NCI-H526 treated with DMSO at 0.1 percent for 48 hours (cell line): ENCODE data around the gene TLN1.

Experiments
- DNase-seq: peaks from one replicate; lab custom pipeline; 2025; lab: John Stamatoyannopoulos, UW

The TLN1 gene

DNA sequence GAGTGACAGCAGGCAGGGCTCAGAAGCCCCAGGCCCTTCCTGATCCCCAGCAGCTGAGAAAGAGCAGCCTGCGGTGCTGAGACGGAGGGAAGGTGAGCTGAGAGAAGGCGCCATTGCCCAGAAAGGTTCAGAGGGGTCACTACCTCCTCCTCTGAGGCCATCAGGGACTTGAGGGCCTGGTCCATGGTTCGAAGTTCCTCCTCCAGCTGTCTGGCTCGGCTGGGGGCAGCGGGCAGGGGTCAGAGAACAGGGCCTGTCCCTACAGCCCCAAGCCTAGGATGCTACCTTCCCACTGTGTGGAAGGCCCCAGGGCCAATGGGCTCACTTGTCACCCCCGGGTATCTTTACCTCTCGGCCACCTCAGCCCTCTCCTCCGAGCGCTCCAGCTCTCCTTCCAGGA is 47.1 kb downstream of the TLN1 start:
- DNase-seq, result no peak

GRCh38 chr9:35683323-35683722 is 48.7 kb downstream of the TLN1 start:
- no peak for DNase-seq

GRCh38 chr9:35682520-35683315 is 49.3 kb downstream of the TLN1 start:
- DNase-seq, result no peak

GRCh38 chr9:35682051-35682450 is 49.9 kb downstream of the TLN1 start:
- DNase-seq, result no peak

DNA sequence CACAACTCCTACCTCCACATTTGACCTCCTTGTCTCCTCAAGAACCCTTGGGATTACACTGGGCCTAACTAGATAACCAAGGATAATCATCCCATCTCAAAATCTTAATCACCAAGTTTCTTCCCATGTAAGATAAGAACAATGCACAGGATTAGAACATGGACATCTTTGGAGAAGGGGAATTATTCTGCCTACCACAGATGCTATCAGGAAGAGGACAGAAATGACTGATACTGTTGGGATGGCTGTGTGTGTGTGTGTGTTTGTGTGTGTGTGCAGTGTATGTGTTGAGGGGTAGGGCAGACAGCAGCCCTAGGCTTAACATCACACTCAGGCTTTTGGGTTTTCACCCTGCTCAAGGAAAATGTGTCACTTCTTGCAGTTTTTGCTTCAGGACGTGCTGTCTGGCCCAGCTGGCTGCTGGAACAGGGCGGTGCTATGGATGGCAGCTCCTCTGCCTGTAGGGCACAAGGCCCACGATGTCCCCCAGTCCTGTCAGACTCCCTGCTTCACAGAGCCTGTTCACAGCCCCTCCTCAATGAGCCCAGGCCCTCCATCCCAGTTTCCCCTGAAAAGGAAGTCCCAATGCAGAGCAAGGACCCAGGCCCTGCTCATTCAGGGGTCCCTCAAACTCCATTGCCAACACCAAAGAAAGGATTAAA is 50.5 kb downstream of the TLN1 start:
- no peak for DNase-seq

DNA sequence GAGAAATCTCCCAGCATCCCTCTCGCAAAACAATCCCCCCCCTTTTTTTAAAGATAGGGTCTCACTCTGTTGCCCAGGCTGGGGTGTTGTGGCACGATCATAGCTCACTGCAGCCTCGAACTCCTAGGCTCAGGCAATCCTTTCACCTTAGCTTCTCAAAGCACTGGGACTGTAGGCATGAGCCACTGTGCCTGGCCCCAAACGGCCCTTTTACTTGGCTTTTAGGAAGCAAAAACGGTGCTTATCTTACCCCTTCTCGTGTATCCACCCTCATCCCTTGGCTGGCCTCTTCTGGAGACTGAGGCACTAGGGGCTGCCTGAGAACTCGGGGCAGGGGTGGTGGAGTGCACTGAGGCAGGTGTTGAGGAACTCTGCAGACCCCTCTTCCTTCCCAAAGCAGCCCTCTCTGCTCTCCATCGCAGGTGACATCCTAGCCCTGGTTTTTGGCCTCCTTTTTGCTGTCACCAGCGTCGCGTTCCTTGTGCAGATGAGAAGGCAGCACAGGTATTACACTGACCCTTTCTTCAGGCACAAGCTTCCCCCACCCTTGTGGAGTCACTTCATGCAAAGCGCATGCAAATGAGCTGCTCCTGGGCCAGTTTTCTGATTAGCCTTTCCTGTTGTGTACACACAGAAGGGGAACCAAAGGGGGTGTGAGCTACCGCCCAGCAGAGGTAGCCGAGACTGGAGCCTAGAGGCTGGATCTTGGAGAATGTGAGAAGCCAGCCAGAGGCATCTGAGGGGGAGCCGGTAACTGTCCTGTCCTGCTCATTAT is 51.5 kb downstream of the TLN1 start:
- peak; percentile 97 for DNase-seq

DNA sequence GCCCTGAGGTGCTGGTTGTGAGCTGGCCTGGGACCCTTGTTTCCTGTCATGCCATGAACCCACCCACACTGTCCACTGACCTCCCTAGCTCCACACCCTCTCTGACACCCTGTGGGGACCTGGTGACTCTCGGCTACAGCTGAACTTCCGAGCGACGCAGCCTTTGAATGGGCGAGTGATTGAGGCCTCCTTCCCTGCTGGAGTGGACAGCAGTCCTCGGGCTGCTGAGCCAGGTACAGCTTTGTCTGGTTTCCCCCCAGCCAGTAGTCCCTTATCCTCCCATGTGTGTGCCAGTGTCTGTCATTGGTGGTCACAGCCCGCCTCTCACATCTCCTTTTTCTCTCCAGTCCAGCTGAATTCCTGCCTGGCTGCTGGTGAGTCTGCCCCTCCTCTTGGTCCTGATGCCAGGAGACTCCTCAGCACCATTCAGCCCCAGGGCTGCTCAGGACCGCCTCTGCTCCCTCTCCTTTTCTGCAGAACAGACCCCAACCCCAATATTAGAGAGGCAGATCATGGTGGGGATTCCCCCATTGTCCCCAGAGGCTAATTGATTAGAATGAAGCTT is 52.1 kb downstream of the TLN1 start:
- DNase-seq, result no peak

- DNase-seq, result no peak
Measured at GRCh38 chr9:35679091-35679490, 52.9 kb downstream of the TLN1 start.

DNA sequence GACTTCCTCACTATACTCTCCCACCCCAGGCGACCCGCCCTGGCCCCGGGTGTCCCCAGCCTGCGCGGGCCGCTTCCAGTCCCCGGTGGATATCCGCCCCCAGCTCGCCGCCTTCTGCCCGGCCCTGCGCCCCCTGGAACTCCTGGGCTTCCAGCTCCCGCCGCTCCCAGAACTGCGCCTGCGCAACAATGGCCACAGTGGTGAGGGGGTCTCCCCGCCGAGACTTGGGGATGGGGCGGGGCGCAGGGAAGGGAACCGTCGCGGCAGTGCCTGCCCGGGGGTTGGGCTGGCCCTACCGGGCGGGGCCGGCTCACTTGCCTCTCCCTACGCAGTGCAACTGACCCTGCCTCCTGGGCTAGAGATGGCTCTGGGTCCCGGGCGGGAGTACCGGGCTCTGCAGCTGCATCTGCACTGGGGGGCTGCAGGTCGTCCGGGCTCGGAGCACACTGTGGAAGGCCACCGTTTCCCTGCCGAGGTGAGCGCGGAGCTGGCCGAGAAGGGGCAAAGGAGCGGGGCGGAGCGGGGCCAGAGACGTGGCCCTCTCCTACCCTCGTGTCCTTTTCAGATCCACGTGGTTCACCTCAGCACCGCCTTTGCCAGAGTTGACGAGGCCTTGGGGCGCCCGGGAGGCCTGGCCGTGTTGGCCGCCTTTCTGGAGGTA is 56.1 kb downstream of the TLN1 start:
- DNase-seq, result no peak

DNA sequence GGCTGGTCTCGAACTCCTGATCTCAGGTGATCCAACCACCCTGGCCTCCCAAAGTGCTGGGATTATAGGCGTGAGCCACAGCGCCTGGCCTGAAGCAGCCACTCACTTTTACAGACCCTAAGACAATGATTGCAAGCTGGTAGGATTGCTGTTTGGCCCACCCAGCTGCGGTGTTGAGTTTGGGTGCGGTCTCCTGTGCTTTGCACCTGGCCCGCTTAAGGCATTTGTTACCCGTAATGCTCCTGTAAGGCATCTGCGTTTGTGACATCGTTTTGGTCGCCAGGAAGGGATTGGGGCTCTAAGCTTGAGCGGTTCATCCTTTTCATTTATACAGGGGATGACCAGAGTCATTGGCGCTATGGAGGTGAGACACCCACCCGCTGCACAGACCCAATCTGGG is 56.8 kb downstream of the TLN1 start:
- no peak for DNase-seq

DNA sequence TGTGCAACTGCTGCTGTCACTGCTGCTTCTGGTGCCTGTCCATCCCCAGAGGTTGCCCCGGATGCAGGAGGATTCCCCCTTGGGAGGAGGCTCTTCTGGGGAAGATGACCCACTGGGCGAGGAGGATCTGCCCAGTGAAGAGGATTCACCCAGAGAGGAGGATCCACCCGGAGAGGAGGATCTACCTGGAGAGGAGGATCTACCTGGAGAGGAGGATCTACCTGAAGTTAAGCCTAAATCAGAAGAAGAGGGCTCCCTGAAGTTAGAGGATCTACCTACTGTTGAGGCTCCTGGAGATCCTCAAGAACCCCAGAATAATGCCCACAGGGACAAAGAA is 58.0 kb downstream of the TLN1 start:
- no peak for DNase-seq

DNA sequence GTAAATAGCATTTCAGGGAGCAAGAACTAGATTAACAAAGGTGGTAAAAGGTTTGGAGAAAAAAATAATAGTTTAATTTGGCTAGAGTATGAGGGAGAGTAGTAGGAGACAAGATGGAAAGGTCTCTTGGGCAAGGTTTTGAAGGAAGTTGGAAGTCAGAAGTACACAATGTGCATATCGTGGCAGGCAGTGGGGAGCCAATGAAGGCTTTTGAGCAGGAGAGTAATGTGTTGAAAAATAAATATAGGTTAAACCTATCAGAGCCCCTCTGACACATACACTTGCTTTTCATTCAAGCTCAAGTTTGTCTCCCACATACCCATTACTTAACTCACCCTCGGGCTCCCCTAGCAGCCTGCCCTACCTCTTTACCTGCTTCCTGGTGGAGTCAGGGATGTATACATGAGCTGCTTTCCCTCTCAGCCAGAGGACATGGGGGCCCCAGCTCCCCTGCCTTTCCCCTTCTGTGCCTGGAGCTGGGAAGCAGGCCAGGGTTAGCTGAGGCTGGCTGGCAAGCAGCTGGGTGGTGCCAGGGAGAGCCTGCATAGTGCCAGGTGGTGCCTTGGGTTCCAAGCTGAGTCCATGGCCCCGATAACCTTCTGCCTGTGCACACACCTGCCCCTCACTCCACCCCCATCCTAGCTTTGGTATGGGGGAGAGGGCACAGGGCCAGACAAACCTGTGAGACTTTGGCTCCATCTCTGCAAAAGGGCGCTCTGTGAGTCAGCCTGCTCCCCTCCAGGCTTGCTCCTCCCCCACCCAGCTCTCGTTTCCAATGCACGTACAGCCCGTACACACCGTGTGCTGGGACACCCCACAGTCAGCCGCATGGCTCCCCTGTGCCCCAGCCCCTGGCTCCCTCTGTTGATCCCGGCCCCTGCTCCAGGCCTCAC is 58.6 kb downstream of the TLN1 start, which contains the start of gene CA9:
Gene CA9 (plus strand): TSS at position 797 of the 893 bp plus-strand sequence. CDS start 32 bp downstream, at position 829.
- DNase-seq, result no peak

DNA sequence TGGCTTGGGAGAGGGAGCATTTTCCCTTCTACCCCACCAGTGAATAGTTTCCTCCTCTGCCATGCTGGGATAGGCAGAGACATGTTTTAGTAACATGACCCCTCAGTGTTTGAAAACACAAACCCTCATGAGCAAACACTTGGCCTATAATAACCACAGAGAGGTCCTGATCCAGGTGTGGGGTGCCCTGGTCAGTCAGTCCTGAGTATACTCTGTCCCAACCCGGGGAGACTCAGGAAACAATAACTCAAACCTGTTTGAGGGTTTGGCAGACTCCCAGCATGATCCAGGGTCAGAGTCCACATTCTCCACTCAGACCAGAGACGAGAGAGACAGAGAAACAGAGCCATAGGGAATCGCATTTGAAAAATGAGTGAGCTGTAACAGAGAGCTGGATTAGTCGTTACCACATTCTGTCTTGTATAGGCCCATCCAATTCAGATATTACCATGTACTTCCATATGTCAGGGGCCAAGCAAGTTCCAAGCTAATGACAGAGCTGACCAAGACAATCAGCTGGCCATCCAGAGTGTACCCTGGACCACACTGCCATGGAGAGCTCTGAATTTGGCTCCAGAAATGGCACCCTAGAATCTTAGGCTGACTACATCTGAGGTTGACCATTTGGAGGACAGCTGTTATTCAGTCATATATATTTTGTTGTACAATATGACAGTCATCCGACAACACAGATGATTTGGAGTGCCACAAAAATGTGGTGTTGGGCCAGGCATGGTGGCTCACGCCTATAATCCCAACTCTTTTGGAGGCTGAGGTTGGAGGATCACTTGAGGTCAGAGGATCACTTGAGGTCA is 62.5 kb downstream of the TLN1 start:
- DNase-seq, result no peak

DNA sequence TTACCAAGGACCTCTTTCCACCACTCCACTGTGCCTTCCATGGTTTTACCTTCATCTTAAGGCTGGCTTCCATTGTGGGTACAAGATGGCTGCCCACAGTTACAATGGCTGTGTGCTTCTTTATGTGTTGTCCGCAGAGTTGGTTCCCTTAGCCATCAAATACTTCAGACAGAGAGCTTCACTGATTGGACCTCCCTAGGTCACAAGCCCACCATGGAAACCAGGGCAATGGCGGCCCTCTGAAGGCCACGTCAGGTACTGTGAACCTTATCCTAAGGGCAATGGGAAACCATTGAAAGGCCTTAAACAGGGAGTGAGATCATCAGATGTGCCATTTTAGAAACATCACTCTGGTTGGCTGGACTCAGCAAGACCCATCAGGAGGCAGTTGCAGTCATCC is 64.1 kb downstream of the TLN1 start:
- no peak for DNase-seq

DNA sequence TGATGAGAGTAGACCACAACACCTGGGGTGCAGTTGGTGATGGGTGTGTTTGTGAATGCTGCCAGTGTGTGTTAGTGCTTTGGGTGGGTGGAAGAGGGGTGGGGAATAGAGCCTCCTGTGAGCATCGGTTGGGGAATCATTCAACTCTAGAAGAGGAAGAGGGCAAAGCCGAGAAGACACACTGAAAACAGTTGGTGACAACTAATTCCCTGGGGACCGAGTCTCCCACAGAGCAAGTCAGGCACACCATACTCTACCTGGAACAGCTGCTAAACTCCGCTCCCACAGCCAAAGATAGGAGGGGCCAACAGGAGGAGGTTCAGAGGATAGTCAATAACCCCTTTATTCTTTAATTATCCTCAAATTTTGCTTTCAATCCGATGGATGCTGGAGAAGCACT is 65.4 kb downstream of the TLN1 start:
- DNase-seq, result no peak

GRCh38 chr9:35666045-35666444 is 66.0 kb downstream of the TLN1 start:
- DNase-seq, result no peak

DNA sequence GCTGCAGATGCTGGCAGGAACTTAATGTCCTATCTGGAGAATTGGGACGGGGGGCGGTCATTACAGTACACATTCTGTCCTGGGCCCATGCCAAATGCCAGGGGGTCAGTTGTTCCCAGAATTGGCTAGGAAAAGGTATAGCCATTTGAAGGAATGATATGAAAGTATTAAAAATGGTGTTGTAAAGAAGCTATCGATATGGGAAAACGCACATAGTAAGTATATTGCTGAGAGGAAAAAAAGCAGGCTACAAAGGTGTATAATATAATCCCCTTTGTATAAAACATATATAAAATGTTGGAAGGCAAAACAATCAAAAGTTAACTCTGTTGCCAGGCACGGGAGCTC is 66.5 kb downstream of the TLN1 start:
- no peak for DNase-seq

GRCh38 chr9:35664531-35665470 is 67.2 kb downstream of the TLN1 start, which contains the start of gene ARHGEF39:
Gene ARHGEF39, minus strand, starts transcription at chr9:35665195. Its CDS starts 26 bp downstream, at chr9:35665169.
- DNase-seq, result peak; percentile 75

DNA sequence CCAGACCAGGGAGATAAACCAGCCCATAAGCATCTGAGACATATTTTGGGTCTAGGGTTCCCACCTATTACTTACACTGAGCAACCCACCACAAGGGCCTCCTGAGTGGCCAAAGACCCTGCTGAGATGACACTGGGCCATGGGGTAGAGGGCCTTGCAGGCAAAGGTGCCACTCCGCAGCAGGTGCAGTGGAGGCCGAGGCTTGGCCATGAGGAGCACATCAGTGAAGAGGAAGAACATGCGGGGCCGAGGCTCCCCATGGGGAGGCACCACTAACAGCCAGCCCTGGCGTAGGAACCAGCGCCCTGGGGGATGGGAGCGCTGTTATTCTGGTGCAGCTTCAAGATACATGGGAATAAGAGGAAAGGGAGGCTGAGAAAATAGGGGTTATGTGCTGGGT is 69.6 kb downstream of the TLN1 start:
- DNase-seq, result no peak
